Gastroesophageal sphincter (tissue), 4 donors: ENCODE data around the gene MS4A6A. TPM values are rescaled to one million over a fixed set of nuclear protein-coding genes. Genes with fewer than 3 reads are reported as not detected.
A peak's percentile ranks its signal among the peaks of the same experiment; 100 is the strongest.

Experiments
- ATAC-seq: fragments of 150-250 bp; one replicate; pipeline ENCODE4 v1.9.1; 2016; ENCODE audit warnings: mild to moderate bottlenecking, moderate library complexity
- H3K27ac ChIP-seq, 4 donors: fragments of 200-600 bp; sonication (generic) in 3 of 4; 1 replicate in 3 of 4; 2 replicates in 1 of 4; pipeline ENCODE4 v1.5.1; 2016 to 2019
- H3K27me3 ChIP-seq: fragments of 200-600 bp; sonication (generic); one replicate; pipeline ENCODE4 v1.5.1; 2019
- H3K36me3 ChIP-seq, 2 donors: fragments of 200-600 bp; sonication (generic); one replicate each; pipeline ENCODE4 v1.5.1; 2019; ENCODE audit warnings: control low read depth in 1 of 2
- H3K4me1 ChIP-seq, 3 donors: fragments of 200-600 bp; sonication (generic); 1 replicate in 2 of 3; 2 replicates in 1 of 3; pipeline ENCODE4 v1.5.1; 2016 to 2019; ENCODE audit warnings: control low read depth in 2 of 3
- H3K4me3 ChIP-seq, 2 donors: fragments of 200-600 bp; sonication (generic); one replicate each; pipeline ENCODE4 v1.5.1; 2019; ENCODE audit warnings: mild to moderate bottlenecking in 1 of 2, moderate library complexity in 1 of 2
- H3K9me3 ChIP-seq, 3 donors: fragments of 200-600 bp; sonication (generic); one replicate each; pipeline ENCODE4 v1.5.1; 2017 to 2019; ENCODE audit warnings: control low read depth in 2 of 3
- CTCF ChIP-seq, 4 experiments: fragments of 200-600 bp in 2 of 4; fragments of 450-650 bp in 2 of 4; sonication (generic) in 1 of 4; IDR thresholded peaks; one replicate each; pipeline ENCODE4 v1.5.1; 2017 to 2019; ENCODE audit warnings: antibody characterized with exemption in 4 of 4, mild to moderate bottlenecking in 2 of 4, moderate library complexity in 2 of 4
- EP300 ChIP-seq: sonication (generic); formaldehyde crosslinking; IDR thresholded peaks from one replicate; pipeline ENCODE4 v1.6.1; 2017; ENCODE audit warnings: antibody characterized with exemption, mild to moderate bottlenecking
- POLR2A ChIP-seq, 2 donors: fragments of 450-650 bp; IDR thresholded peaks; one replicate each; pipeline ENCODE4 v1.6.1; 2017; ENCODE audit warnings: antibody characterized with exemption in 2 of 2, mild to moderate bottlenecking in 2 of 2, moderate library complexity in 1 of 2
- POLR2AphosphoS5 ChIP-seq: sonication (generic); formaldehyde crosslinking; IDR thresholded peaks from one replicate; pipeline ENCODE4 v1.6.1; 2017; ENCODE audit warnings: antibody characterized with exemption
- WGBS, 2 donors: methylation state at CpG; one replicate each; pipeline ENCODE4 v1.1.5; 2018; ENCODE audit warnings: low coverage in 1 of 2; 5-methylcytosine and 5-hydroxymethylcytosine counted together
- total RNA-seq, 4 donors: library from RNA; depleted of rRNA; stranded (reverse); fragments of >200 nt; gene quantifications; one replicate each; pipeline ENCODE4 v1.1.0, GENCODE V29; 2016

MS4A6A gene
- total RNA-seq, result 100 to 1,000 TPM in 2 of 4 donors, 10 to 100 TPM in 2; 27.5 to 137 (median 74.3) TPM

- Histone ChIP-seq H3K9me3 (no peaks in the 10 kb centered on the region), H3K36me3 (no peaks in the 10 kb centered on the region), H3K4me1 (no peaks in the 10 kb centered on the region), H3K27me3 (no peaks in the 10 kb centered on the region), H3K4me3 (peak within 1 kb of the TSS in 1 of 2 donors; percentile 23), H3K27ac (peak within 1 kb of the TSS in 3 of 4 donors; percentile 51 to 55 (median 53))
- 65 to 70% methylated on average over 8 to 9 of the region's 10 CpGs for WGBS, 2 donors
- TF ChIP-seq POLR2AphosphoS5 (no peak), EP300 (no peak), POLR2A (IDR thresholded peaks at IDR 0.05) (no peak), CTCF (IDR thresholded peaks at IDR 0.05) (no peak)
- peak; percentile 22 for ATAC-seq
Measured at GRCh38 chr11:60182541-60183330, at the start of gene MS4A6A. MS4A6A (minus strand) TSS chr11:60183083; CDS start chr11:60181727, 1,356 bp downstream.

- Histone ChIP-seq H3K27me3 (no peaks in the 10 kb centered on the region), H3K4me1 (no peaks in the 10 kb centered on the region), H3K27ac (no peak overlapping the region), H3K9me3 (no peaks in the 10 kb centered on the region), H3K36me3 (no peaks in the 10 kb centered on the region), H3K4me3 (no peak overlapping the region)
- no peak for ATAC-seq
- TF ChIP-seq CTCF (IDR thresholded peaks at IDR 0.05) (no peak), POLR2AphosphoS5 (no peak), POLR2A (IDR thresholded peaks at IDR 0.05) (no peak), EP300 (no peak)
- WGBS, 2 donors, result 71% methylated on average over 1 of the region's 1 CpG; no CpG with 5 or more reads in 1 of the 2 donors
Measured at GRCh38 chr11:60230681-60231080, 47.8 kb upstream of the MS4A6A start.

GRCh38 chr11:60222141-60222540 lies 39.3 kb upstream of the MS4A6A start:
- Histone ChIP-seq H3K4me3 (no peak overlapping the region), H3K27ac (no peak overlapping the region), H3K4me1 (no peaks in the 10 kb centered on the region), H3K27me3 (no peaks in the 10 kb centered on the region), H3K36me3 (no peaks in the 10 kb centered on the region), H3K9me3 (no peaks in the 10 kb centered on the region)
- ATAC-seq, result no peak
- 83% methylated on average over 1 of the region's 4 CpGs; no CpG with 5 or more reads in 1 of the 2 donors for WGBS, 2 donors
- TF ChIP-seq POLR2AphosphoS5, result no peak
- TF ChIP-seq POLR2A (IDR thresholded peaks at IDR 0.05), result no peak
- TF ChIP-seq CTCF (IDR thresholded peaks at IDR 0.05), result no peak
- TF ChIP-seq EP300, result no peak

GRCh38 chr11:60221692-60222091 lies 38.8 kb upstream of the MS4A6A start:
- H3K9me3 ChIP-seq, result no peaks in the 10 kb centered on the region
- H3K27me3 ChIP-seq, result no peaks in the 10 kb centered on the region
- WGBS, 2 donors, result 55 to 68% methylated on average over 2 to 3 of the region's 3 CpGs
- no peak overlapping the region for H3K4me3 ChIP-seq
- TF ChIP-seq POLR2A (IDR thresholded peaks at IDR 0.05) (no peak), EP300 (no peak), POLR2AphosphoS5 (no peak), CTCF (IDR thresholded peaks at IDR 0.05) (no peak)
- ATAC-seq, result no peak
- no peaks in the 10 kb centered on the region for H3K4me1 ChIP-seq
- H3K27ac ChIP-seq, result no peak overlapping the region
- H3K36me3 ChIP-seq, result no peaks in the 10 kb centered on the region

- H3K4me1 ChIP-seq, result no peaks in the 10 kb centered on the region
- H3K27me3 ChIP-seq, result no peaks in the 10 kb centered on the region
- no peaks in the 10 kb centered on the region for H3K36me3 ChIP-seq
- ATAC-seq, result no peak
- H3K27ac ChIP-seq, result no peak overlapping the region
- no peaks in the 10 kb centered on the region for H3K9me3 ChIP-seq
- H3K4me3 ChIP-seq, result no peak overlapping the region
- 100% methylated on average over 1 of the region's 3 CpGs; no CpG with 5 or more reads in 1 of the 2 donors for WGBS, 2 donors
- no peak for TF ChIP-seq POLR2A (IDR thresholded peaks at IDR 0.05)
- no peak for TF ChIP-seq CTCF (IDR thresholded peaks at IDR 0.05)
- no peak for TF ChIP-seq EP300
- no peak for TF ChIP-seq POLR2AphosphoS5
Measured at GRCh38 chr11:60221181-60221580, 38.3 kb upstream of the MS4A6A start.
